Measurements from ENCODE around the gene RASD1.

RASD1 gene

DNA sequence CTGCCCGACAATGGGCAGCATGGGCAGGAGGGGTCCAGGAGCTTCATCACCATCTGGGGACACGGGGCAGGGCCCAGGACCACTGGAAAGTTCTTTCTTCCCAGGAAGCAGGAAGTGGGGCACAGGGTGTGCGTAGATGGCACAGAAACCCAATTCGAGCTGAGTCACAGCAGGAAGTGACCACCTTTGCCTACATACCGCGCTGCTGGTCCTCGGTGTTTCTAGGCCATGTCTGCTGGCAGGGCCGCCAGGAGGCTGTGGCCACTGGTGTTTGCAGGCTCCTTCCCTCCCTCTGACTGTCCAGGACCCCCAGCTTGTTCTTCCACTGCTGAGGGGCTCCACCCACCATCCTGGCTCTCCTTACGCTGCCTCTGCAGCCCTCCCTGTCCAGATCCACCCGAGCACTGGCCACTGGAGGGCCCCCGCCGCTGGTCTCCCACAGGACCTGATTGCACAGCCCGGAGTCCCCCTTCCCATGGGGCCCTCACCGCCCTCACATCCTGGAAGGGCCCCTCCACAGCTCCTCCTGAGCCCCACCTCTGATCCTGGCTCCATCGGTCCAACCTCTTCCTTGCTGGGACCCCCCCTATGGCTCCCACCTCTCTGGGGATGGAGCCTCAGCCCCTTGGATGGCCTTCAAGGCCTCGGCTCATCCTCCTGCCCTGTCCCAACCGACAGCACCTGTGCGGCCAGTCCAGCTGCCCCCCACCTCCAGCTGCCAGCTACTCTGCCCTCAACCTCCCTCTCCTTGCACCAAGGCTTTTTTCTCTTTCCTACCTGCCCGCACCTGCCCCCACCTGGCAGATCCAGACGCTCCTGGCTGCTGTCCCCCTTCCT is 14.5 kb upstream of the RASD1 start:
- DNase-seq (ENCODE audit: low read depth, low spot score) = no peak

DNA sequence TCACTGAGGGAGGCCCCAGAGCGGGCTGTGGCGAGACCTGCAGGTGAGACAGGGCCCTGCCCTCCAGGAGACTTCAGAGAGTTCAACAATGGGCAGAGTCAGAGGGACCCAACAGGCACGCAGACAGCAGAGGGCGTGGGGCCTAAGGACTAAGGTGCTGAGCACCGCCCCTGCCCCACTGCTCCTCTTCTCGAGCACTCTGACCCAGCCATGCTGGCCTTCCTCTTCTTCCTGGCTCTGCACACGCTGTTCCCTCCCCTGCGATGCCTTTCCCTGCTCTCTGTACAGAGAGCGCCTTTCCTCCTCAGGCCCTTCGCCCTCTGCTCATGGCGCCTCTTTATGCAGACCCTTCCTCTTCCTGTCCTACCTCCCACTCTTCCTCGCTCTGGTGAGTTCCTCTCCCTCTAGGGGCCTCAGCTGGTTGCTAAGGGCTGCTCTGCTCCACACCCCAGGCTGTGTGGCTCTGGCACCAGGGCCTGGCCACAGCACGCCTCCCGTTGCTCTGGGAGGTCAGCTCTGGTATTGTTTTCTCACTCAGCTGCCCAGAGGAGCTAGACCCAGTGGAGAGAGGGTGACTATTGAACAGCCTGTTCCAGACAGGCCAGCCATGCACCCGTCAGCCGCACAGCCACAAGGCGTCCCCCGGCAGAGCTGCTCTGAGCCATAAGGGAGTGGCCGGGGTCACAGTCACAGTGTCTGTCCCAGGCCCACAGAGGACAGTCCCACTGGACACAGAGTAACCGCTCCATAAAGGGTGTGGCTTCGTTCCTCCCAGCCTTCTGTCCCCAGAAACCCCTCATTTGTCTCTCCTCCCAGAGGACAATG is 13.6 kb upstream of the RASD1 start:
- DNase-seq (ENCODE audit: low read depth, low spot score) = no peak

DNA sequence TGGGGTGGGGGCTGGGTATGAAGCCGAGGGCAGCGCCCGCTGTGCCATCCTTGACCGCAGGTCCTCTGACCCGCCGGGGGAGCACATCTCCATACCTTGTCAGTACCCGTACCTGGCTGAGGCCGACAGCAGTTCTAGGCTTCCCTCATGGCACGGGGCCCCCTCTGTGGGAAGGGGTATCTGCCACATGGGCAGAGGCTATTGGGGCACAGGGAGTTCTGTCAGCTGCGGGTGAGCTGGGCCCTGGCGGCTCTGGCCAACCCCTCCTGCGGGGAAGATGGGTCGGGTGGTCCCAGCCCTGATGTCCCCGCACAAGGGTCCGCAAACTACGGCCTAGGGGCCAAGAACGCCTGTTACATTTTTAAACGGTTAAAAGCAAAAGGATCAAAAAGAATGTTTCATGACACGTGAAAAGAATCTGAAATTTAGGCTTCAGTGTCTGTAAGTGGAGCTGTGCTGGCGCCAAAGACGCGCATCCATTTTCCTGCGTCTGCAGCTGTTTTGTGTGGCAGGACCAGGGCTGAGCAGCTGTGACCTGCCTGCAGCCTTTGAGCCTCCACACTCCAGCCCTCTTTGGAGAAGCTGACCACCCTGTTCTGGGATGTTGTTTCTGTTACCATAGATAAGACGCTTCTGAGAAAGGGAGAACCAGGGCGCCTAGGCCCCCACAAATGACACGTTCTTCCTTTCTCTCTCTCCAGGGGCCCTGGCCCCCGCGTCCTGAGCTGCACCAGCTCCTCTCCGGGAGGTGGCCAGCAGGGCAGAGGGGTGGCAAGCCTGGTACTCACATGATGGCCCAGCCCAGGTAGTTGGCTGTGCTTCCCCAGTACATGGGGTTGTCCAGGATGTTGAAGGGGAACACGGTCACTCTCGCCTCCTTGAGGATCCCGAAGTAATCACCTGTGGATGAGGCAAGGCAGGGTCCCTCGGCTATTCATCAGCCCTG is 12.7 kb upstream of the RASD1 start:
- DNase-seq (ENCODE audit: low read depth, low spot score) = no peak

DNA sequence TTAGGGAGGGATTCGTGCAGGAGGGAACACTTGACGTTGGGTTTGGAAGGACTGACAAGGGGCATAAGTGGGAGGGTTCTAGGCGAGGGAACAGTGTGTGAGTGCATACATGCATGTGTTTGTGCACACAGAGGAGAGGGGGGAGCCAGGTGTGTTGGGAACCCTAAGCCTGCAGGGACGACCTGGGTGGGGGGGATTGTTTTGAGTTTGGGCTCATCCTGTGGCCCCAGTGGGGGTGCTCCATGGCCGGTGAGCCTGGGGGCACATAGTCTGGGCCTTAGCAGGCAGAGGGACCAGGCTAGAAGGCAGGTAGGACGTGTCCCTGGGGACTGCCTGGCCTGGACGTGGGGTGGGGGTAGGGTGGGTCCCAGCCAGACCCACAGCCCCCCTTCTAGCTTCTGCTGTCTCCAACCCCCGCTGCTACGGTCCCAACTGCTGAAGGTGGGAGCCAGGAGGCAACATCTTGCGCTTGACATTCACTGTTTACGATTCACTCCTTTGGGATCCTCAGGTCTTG is 11.9 kb upstream of the RASD1 start:
- DNase-seq (ENCODE audit: low read depth, low spot score) = no peak

DNA sequence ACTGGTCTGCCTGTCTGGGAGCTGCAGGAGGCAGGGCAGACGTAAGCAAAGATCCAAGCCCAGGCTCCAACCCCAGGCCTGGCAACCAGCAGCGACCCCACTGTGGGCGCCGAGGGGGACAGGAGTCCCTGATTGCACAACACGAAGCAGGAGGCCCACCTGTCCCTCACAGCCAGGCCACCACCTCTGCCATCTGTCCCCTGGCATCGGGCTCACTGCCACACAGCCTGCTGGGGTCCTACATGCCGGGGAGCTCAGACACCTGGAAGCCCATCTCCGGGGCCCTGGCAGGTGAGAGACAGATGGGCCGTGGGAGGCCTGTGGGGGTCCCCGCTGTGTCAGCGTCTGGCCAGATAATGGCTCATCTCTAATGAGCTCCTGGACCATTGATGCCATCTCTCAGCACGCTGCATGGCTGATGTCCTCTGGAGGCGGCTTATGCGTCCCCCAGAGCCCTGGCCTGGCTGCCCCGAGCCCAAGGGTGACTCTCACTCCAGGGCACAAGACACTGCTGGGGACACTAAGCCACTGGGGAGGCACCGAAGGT is 11.3 kb upstream of the RASD1 start:
- no peak for DNase-seq (ENCODE audit: low read depth, low spot score)

DNA sequence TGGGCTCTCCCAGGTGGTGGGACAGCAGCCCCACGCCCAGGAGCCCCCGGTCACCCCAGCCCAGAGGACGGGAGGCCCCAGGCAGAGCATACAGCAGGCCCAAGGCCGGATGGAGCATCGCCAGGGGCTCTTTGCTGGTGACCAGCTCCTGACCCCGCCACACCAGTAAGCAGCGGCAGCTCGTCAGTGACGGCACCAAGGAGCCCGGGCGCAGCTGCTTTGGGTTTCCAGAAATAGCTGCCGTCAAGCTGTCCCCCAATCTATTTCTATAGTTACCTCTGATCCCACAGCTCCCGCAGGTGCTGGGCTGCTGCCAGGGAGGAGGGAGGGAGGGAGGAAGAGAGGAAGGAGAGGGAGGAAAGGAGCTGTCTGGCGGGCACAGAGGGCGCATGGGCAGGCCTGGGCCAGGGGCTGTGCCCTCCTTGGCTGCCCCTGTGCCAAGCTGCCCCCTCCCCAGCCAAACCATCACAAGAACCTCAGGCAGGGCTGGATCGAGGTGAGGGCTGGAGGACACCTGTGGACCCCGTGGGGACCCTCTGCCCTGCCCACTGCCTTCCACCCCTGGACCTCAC is 10.8 kb upstream of the RASD1 start:
- no peak for DNase-seq (ENCODE audit: low read depth, low spot score)

DNA sequence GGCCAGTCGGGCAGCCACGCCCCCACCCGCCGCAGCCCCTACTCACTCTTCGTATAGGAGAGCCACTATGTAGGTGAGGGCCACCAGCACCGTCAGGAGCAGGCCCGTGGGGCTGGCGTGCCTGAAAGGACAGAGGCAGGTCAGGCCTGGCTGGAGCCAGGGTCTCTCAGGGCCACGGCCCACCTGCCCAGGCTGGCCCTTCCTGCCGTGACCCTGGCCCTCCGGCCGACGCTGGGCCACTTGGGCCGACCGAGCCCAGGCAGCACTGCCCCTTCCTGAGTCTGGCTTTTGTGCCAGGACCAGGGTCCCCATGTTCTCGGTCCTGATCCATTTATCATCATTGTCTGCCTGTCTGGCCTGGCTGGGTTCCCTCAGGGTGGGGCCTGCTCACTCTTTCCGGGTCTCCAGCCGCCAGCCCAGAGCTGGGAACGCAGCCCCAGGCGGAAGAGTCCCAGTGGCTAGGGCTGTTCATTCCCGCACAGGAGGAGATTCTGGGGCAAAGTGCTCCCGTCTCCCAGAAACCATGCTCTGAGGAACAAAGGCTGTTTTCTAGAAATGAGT is 10.1 kb upstream of the RASD1 start:
- DNase-seq (ENCODE audit: low read depth, low spot score) = no peak

DNA sequence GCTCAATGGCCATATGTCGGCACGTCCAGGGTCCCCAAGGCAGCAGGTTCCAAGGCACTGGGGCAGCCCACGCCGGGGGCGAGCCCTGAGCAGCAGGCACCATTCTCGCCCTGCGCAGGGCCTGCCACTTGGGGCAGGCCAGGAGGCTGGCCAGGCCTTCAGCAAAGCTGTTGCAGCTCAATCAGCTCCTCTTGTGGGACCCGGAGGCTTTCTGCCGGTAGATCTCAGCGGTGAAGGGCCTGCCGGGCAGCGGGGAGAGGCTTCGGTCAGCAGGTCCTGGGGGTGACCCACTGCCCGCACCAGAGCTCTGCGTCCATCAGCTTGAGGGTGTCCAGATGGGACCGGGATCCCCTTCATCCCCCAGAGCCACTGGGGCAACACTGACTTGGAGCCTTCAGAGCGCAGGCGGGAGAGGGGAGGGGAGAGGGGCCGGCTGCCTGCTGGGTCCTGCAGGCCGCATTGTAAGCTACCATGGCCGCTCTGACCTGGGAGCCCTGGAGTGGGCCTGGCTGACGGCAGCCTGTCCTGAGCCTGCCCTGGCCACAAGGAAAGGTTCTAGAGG is 9.5 kb upstream of the RASD1 start:
- DNase-seq (ENCODE audit: low read depth, low spot score) = no peak

DNA sequence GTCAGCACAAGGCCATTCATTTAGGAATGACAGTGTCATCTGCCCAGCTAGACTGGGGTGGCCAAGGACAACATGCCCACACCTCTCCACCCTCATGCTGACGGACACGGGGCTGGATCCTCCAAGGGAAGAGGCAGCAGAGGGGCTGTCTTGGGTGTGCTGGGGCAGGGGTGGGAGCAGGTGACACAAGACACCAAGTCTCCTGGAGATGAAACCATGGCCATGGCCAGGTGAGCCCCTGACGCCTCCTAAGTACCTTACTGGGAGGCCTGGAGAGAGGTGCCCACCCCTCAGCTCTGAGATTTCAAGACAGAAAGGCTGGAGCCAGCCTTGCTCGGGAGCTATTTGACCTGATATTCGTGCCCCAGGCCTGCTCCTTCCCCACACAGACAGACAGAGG is 9.0 kb upstream of the RASD1 start:
- DNase-seq (ENCODE audit: low read depth, low spot score) = no peak

DNA sequence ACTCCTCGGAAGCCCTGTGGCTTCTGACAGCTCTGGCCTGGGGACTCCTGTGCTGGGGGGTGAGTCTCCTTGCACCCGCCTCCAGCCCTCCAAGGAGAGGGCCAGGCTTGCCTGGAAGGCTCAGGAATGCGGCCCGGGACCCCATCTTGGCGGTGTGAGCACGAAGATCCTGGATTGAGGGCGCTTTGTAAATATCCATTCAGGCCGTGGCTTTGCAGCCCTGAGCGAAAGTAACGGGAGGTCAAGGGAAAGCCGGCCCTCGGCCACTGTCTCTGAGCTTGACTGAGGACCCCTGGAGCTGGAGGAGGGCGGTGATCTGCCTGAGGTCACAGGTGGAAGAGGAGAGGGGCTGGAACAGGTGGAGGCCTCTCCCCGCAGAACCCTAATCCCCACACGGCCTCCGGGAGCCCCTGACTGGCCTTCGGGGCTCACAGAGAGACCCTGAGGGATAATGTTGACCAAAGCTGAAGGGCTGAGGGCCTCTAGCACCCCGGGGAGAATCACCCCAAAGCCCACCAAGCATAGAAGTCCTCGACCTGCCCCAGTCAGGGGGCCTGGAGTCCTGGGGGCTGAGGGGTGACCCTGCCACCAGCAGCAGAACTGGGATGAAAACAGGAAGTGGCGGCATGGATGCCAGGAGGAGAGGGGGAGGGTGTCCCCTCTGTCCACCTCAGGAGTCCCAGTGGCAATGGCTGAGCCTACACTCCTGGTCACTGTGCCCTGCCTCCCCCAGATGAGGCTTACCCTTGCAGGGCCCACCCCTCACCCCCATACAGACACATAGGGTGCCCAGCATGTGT is 8.3 kb upstream of the RASD1 start:
- no peak for DNase-seq (ENCODE audit: low read depth, low spot score)

DNA sequence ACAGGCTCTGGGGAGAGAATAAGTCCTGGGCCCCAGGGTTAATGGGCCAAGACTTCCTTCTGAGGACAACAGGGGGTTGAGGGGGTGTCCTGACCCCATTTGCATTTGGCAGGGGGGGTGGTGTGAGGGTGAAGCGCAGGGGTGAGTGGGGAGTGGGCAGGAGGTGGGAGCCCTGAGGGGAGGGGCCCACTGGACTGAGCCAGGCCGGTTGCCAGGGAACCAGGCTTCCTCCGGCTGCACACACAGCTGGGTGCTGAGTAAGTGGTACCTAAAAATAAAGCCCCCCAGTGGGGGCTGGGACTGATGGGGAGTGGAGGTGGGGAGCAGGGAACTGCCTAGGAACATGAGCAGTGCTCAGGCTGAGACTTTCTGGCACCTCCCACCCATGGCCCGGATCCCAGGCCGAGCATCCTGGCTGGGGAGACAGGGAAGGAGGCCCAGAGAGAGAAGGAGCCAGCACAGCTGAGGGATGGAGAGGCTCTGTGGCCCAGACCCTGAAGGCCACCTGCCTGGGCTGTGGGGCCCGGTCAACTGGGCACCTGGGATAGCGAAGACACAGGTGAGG is 7.5 kb upstream of the RASD1 start:
- no peak for DNase-seq (ENCODE audit: low read depth, low spot score)

DNA sequence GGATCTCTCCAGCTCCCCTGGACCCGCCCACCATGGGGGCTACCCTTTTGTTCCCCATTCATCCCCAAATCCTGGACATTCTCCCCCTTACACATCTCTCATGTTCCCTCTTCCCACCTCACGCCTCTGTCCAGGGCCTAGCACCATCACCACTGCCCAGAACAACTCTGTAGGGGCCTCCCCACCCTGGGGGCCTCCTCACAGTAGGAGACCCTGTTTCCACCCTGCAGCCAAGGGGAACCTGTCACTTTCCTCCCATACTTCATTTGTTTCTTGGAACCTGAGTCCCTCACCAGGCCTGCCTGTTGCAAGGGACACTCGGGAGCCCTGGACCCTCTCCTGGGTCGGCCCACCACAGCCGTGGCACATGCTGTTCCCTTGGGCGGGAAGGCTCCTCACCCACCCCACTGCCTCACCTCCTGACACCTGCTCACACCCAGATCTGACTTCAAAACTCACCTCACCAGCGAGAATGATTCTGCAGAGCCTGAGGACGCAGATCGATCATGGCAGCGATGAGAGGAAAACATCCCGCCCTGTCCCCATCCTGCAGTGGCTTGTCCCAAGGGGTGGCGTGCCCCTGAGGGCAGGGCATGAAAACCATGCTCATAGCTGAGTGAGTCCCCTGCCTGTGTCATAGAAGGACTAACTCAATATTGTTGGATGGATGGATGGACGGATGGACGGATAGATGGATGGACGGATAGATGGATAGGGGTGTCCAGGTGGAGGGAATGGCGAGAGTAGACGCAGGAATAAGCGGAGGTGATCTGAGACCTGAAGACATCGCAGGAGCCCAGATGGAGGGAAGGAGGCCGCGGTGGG is 6.8 kb upstream of the RASD1 start:
- DNase-seq (ENCODE audit: low read depth, low spot score) = no peak

DNA sequence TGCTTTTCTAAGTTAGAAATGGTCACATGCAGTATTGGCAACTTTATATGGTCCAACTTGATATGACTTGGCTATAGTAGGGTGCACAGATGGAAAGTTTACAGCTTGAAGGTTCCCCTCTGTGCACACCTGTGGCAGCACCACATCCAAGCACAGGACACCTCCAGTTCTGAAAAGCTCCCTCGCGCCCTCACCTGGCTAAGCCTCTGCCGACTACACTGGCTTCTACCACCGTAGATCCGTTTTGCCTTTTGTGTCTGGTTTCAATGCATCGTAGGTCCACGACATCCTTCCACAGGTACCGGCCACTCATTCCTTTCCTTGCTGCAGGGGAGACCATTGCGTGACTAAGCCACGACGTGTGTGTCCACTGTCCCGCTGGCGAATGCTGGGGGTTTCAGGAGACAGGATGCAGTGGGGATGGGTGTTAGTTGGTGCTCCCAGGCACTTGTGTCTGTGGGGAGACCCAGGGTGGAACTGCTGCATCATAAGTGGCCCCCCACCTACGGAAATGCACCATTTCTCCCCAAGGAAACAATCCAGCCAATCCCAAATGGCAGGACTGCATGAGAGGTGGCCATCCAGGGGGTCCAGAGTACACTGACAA is 4.9 kb upstream of the RASD1 start:
- no peak for DNase-seq (ENCODE audit: low read depth, low spot score)

DNA sequence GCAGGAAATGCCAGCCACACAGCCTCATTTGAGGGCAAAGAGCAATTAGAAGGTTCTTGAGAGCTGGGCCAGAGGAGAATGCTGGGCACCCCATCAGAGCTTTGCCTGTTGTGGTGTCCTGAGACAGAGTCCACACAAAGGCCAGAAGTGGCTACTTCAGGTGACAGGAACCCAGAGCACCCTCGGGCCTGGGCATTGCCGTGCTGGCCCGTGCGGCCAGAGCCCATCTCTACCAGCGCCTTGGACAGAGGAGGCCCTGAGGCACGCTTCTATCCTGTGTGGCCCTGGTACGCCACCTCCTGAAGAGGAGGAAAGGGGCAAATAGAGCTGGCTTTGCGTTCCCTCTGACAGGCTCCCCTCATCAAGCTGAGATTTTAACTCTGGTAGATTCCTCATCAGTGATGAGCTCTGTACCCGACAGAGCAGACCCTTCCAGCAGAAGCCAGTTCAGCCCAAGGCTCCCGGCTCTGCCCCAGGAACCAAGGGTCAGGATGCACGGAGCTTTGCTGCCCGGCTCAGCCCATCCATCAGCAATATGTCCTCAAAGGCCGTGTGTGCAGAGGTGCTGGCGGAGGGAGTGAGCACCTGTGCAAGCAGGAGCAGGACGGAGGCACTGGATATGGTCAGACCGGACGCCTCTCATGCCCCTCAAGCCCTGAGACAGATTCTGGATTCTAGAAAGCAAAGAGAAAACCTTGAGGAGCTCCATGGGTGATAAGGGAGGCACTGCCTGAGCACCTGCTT is 3.4 kb upstream of the RASD1 start:
- no peak for DNase-seq (ENCODE audit: low read depth, low spot score)

DNA sequence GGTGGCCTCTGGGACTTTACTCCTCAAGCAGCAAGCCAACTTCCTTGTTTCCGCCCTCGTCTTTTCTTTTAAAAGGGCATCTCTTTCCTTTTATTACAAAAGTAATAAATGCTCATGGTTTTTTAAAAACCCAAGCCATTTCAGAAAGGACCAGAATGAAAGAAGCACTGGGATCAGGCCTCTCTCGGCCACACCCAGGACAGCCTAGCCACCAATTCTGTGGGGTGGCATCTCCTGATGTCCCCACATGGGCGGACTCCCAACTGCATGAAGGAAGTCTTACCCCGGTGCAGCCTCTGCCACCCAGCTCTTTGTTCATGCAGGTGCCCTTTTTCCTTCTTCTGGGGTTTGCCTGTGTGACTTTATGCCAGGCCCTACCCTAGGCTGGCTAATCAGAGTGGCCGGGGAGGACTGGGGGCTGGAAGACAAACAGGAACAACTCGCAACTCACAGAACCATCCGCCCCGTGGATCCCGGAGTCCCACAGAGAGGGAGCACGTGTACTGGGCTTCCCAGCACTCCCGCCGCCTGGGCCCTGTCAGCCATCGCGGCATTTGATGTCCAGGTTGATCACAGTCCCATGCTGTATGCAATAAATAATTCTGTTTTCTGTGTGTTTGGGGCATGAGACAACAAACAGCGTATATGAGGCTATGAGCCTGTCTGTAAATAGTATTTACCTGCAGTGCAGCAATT is 2.6 kb upstream of the RASD1 start:
- DNase-seq (ENCODE audit: low read depth, low spot score) = no peak

DNA sequence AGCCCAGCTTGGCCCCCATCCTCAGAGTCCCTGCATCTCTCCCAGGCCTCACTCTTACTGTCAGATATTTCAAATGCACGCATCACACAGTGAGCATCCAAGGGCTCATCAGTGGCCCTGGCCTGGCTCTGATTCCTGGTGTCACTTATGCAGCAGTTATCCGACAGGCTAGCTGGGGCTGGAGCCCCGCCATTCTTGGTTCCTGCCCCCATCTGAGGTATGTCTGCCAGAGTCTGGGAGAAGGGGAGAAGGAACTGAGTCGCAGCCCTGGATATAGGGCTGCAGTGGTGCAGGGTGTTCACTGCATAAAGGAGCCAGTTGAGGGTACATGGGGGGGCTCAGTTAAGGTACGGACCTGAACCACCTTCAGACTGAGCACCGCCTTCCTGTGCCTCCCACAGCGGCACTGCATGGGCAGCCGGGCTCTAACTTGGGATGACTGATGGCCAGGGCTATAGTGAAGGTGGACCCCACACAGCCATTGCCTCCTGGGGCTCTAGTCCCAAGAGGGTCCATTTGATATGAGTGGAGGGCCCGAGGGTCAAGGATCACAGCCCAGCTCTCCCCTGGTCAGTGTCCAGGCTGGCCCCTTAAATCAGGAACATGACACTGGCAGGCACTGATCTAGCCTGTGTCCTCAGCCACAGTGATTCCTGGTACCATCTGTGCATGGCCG is 1.8 kb upstream of the RASD1 start:
- DNase-seq (ENCODE audit: low read depth, low spot score) = no peak
